Activated T-helper 9 cell treated with anti-CD3 and anti-CD28 coated beads, Interleukin-2, amount 50 U/mL, for 16 hours (primary cell): ENCODE measurements around the gene GIT2.
"Not testable (repeated sequence)": the region's sequence is repeated elsewhere in the genome, so short reads cannot be mapped to it uniquely, and the experiment has no call there.

Experiments used
- DNase-seq: peaks from one replicate; pipeline ENCODE4 v3.0.0-alpha.2; 2020; ENCODE audit warnings: low read depth

The GIT2 gene

DNA sequence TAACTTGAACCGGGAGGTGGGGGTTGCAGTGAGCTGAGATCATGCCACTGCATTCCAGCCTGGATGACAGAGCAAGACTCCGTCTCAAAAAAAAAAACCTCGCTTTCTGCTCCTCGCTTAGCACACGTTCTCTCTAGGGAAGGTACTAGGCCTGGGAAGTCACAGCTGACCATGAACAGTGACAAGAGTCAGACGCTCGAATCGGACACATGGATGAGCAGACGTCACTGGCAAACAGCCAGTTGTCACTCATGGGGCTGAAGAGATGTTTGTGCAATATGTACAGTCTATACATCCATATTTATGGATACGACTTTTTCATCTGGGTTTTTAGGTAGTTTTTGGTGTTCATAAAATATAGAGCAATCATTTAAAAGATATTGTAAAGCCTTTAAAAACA is 76.7 kb downstream of the GIT2 start:
- no peak for DNase-seq

DNA sequence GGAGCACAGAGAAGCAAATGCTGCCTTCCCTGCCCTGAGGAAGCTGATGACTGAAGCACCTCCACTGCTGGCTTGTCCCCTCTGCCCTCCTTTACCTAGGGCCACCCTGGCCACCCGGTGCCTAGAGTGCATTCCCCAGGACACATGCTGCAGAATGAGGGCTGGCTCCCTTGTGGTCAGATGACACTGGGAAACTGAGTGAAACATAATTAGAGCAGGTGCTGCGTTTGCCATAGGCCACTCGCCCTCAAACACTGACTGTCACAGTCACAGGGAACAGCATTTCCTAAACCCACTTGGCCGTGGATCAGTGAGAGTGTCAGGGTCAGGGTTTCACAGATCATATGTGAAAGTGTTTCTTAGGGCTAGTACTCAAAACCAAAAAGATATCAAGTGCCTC is 80.1 kb downstream of the GIT2 start:
- no peak for DNase-seq

DNA sequence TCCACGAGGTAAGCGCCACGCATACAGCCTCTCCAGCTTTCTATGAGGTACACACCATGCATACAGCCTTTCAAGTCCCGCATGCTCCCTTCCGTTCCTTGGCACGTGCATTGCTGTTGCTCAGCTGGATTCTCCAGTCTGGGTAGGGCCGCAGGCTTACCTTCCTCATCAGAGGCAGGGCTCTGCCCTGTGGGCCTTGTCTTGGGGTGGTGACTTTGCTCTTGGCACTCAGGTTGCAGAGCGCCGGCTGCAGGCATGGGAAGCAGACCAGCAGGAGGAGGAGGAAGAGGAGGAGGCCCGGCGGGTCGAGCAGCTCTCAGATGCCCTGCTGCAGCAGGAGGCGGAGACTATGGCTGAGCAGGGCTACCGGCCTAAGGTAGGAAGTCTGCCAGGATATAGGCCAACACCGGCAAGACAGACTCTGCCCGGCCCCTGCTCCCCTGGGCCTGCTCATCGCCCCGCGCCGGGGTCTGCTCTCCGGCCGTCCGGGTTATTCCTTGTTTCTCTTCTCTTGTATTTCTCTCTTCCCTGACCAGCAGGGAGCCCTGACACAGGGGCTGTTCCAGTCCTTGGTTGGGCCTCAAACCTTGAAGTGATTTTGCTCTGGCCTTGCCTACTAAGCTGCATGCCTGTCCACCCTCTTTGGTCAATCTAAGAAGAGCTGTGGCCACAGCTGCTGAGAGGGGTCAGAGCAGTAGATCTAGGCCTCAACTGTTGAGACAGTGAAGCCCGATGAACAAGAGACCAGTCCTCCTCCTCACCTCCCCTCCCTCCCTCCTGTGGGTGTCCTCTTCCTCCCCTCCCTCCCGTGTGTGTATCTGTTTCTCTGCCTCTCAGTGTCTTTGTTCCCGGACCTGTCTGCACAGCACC is 80.8 kb downstream of the GIT2 start:
- DNase-seq: no peak

DNA sequence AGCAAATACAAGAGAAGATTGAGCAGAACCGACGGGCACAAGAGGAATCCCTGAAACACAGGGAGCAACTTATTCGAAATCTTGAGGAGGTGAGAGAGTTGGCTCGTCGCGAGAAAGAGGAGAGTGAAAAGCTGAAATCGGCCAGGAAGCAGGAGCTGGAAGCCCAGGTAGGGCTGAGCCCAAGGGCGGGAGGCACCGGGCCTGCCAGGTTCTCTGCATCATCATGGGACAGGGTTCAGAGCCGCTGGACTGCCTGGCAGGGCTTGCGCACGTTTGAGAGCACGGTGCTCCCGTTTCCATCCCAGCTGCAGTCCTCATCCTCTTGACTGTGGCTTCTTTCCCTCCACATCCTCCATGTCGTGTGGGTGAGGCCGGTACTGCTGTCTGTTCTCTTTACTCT is 81.7 kb downstream of the GIT2 start:
- DNase-seq: no peak

DNA sequence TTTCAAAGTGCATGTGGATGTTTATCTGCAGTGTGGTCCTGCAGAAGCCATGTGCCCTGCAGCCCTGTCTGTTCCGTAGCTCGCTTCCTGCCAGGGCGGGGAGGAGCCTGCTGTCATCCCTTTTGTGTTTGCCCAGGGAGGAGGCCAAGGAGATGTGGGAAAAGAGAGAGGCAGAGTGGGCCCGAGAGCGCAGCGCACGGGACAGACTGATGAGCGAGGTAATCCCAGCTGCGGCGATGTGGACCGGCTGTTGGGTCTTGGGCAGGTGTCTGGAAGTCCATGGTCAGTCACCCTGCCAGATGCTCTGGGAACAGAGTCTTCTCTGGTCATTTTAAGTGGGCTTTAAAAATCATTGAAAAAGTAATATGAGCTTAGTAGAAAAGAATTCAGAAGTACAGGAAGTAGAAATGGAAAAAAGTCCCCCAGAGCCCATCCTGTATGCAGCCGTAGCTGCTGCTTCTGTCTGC is 83.3 kb downstream of the GIT2 start:
- DNase-seq: no peak

DNA sequence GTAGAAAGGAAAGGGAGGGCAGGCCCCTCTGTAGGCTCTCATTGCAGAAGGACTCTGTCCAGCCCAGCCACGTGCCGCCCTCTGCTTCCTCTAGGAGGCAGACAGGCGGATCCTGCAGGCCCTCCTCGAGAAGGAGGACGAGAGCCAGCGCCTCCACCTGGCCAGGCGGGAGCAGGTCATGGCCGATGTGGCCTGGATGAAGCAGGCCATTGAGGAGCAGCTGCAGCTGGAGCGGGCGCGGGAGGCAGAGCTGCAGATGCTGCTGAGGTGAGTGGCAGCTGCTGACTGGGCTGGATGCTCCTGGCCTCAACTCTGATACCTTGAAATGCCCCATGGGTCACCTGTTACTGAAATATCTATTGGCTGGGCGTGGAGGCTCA is 85.2 kb downstream of the GIT2 start:
- DNase-seq: no peak

DNA sequence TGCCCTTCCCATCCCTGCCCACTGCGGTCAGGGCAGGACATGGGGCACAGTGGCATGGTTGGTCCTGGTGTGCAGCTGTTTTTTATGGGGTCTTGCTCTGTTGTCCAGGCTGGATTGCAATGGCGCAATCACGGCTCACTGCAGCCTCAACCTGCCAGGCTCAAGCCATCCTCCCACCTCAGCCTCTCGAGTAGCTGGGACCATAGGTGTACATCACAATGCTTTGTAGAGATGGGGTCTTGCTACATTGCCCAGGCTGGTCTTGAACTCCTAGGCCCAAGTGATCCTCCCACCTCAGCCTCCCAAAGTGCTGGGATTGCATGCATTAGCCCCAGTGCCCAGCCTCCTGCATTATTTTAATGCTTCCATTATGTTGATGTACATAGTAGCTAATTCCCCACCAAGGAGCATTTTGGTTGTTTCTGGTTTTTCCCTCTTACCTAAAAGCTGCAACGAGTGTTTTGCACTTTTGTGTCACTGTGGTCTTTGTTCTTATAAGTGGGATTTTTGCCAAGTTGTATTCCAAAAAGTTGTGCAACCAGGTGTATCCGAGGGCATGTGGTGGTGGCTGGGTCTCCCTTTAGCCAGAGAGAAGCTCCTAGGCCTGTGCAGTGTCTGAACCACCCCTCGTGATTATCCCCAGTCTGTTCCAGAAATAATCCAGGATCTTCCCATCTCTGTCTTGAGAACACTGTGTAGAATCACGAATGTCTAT is 85.8 kb downstream of the GIT2 start:
- no peak for DNase-seq

DNA sequence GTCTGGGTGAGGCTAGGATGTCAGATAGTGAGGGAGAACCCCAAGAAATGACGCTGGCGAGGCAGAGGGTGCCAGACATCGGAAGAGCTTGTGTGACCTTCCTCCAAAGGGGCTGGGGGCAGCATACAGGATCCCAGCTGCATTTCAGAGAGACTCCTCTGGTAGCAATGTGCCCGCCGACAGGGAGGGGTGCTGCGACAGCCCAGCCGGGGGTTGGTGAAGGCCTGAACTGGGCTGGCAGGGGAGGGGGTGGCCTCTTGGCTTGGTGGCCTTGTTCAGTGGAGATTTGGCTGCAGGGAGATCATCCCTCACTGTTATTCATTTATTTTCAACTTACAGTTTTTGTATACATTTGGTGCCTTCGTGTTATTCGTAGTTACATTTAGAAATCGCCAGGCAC is 90.9 kb downstream of the GIT2 start:
- no peak for DNase-seq

DNA sequence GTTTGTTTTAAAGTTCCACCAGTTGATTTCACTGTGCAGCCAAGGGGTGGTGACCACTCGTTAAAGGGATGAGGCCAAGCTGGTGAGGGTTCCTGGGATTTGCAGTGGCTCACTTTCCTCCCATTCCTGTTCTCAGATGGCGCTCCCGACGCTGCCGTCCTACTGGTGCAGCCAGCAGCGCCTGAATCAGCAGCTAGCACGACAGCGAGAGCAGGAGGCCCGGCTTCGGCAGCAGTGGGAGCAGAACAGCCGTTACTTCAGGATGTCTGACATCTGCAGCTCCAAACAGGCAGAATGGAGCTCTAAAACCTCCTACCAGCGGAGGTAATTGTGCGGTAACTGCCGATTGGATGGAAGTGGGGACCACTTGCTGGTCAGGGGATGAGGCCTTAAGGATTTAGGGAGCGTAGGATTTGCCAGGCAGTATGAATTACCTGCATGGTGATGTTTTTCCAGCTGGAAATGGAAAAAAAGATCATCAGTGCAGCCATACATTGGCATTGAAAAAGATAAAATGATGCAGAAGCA is 93.2 kb downstream of the GIT2 start:
- no peak for DNase-seq

DNA sequence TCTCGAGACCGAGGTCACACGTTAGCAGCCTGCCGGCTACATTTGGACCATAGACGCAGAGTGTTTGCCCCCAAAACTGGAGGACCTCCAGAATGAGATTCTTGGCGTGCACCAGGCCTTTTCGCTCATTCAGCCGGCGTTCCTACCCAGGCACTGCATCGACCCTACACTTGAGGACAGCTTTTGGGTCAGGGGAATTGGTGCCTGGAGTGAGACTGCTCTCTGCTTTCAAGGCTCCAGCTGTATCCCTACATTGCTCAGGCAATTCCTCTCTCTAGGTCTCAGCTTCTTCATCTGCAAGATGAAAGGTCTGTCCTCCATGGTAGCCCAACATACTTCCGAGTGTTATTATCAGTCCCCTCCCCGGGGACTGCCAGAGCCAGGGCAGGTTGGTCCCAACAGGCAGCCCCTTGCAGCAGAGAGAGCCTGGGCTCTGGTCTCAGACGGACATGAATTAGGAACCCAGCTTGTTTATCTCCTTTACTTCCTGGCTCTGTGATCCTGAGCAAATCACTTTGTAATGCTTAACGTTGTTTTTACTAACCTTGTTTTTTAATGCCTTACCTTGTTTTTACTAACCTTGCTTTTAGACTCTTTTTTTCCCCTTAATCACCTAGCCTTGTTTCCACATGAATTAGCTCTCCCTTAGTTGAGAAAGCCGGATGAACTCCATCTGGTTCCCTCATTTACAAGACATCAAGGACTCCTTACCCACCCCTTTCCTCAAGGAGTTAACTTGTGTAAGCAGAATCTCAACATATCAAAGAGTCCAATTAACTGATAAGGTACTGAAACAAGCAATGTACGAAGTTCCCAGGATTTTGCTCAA is 95.2 kb downstream of the GIT2 start:
- no peak for DNase-seq

DNA sequence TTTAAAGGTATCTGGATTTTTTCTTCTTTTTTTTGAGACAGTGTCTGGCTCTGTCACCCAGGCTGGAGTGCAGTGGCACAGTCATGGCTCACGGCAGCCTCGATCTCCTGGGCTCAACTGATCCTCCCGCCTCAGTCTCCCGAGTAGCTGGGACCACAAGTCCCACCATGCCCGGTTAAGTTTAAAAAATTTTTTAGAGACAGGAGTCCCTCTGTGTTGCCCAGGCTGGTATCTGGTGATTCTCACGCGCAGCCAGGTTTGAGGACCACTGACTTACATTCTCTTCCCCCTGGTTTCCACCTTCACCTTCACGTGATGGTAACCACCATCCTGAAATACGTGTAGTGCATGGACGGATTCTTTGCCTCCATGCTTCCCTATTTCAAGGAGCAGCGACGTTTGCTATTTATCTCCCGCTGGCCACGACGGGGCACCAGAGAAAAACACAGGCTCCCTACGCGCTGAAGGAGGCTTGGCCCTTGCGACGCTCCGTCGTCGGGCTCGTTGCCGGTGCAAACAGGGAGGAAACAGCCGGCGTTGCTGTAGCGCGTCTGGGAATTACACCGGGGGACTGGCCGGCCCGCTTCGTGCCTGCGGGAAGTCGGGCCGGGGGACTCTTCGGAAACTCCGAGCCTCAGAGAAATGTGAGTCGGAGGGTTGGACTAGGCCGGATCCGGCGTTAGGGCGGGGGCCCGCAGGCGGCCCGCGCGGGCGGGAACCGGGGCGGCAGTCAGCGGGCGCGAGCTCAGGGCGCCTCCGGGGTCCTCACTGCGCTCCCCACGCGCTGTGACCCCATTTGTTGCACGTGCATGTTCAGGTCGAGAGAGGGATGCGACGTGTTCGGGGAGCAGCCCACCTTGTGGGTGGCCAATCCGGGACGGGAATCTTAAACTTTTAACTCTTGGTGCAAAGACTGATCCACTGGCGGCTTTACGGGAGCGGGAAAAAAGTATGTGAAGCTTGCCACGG is 96.1 kb downstream of the GIT2 start, which contains the start of gene TCHP:
TSS of gene TCHP (plus strand) at position 492 of the 969 bp plus-strand sequence. CDS start 2,753 bp downstream, outside the sequence.
- peak; percentile 58 for DNase-seq

DNA sequence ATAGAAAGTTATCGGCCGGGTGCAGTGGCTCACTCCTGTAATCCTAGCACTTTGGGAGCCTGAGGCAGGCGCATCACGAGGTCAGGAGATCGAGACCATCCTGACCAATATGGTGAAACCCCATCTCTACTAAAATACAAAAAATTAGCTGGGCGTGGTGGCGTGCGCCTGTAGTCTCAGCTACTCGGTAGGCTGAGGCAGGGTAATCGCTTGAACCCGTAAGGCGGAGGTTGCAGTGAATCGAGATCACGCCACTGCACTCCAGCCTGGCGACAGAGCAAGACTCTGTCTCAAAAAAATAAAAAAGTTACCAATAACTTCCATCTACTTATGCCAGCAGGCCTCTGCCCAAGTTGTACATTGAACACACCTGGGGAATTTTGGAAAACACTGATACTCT is 96.8 kb downstream of the GIT2 start:
- not testable (repeated sequence) for DNase-seq

DNA sequence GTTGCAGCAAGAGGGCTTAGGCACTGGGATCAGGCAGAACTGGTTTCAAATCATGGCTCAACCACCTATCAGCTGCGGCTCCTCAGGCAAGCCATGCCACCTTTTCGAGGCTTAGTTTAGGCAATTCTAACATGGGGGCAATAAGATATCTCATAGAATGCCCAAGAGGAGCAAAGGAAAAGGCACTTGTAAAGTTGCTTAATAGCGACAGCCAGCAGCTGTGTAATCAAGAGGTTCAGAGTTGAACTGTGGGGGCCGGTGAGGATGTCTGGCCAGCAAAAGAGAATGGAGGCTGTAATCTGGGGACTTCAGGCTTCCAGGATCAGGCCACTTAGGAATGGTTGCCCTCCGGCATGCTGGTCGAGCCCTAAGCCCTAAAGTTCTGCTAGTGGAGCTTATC is 99.1 kb downstream of the GIT2 start:
- DNase-seq: no peak

DNA sequence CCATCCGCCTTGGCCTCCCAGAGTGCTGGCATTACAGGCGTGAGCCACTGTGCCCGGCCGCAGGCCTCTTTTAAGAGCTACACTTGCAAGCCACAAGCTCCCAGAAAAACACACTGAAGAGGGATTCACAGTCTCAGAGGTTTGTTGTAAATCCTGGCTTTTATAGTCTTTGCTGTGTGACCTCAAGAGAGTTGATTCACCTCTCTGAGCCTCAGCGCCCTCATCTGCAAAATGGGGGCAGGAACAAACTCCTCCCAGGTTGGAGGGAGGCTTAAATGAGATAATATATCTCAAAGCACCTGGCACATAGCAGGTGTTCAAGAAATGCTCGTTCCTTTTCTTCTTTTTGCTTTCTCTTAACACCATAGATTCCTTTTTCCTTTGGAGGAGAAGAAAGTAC is 100.0 kb downstream of the GIT2 start:
- DNase-seq: no peak

DNA sequence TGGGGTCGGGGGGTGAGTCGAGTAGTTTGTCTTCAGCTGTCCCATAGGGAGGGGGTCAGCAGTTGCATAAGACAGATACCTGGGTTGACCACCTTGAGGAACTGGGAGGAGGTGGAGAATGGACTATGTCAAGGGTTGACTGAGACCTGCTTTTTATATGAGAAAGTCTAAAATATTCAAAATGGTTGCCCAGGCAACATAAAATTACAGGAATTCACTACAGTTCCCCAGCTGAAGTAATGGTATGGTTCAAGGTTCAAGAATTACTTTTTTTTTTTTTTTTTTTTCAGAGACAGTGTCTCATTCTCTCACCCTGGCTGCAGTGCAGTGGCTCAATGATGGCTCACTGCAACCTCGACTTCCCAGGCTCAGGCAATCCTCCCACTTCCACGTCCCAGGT is 101.2 kb downstream of the GIT2 start:
- DNase-seq: no peak

DNA sequence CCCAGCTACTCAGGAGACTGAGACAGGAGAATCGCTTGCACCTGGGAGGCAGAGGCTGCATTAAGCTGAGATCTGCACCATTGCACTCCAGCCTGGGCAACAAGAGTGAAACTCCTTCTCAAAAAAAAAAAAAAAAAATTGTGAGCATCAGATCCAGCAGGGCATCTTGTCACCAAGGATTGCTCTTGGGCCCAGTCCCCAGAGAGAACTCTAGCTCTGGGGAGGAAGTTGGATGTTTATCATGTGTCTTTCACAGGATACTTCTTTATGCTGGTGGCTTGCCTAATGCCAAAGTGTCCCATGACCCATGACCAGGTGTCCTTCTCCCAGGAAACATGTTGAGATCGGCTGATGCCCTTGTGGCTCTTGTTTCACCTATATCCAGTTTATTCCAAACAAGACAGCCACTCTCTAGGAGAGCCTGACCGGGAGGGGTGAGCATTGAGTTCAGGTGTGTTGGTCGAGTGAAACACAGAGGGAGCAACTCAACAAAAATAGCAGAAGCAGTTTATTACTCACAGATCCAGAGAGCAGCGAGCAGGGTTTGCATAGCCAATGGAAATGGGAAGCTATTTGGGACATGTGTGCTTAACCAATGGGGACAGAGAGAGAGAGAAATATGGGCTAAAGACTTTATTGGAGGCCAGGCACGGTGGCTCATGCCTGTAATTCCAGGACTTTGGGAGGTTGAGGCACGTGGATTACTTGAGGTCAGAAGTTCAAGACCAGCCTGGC is 102.7 kb downstream of the GIT2 start:
- DNase-seq: no peak

DNA sequence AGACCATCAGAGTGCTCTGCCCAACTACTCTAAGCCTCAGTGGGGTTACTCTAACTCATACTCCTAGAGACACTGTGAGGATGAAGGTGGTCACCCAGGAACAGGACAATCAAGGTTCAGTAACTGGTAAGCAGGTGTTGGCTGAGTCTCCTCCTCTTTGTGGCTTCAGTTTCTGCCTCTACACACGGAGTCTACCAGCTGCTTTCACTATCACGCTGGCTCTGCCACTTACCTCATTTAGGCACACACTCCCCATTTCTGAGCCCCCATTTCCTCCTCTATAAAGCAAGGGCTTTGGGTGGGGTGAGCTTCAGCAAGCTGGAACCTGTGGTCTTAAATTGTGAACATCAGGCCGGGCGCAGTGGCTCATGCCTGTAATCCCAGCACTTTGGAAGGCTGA is 103.4 kb downstream of the GIT2 start:
- no peak for DNase-seq

DNA sequence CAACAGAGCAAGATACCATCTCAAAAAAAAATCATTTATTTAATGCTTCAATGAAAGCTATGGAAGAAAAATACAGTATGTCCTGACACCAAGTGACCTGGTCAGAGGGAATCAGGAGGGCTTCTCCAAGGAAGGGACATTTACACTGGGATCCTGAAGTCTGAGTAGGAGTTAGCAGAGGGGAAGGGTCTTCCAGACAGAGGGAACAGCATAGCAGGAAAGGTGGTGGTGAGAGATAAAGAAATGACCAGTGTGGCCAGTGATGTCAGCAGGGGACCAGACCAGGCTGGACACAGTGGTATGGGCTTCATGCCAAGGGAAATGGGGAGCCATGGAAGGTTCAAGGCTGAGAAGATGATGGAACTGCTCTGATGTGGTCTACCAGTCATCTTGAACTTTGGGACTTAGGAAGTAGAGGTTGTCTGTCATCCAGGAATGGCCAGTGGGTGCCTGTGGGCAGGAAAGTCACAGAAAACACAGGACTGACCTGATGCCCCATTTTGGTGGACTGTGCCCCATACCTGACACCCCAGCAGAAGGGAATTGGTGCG is 103.9 kb downstream of the GIT2 start:
- DNase-seq: no peak

DNA sequence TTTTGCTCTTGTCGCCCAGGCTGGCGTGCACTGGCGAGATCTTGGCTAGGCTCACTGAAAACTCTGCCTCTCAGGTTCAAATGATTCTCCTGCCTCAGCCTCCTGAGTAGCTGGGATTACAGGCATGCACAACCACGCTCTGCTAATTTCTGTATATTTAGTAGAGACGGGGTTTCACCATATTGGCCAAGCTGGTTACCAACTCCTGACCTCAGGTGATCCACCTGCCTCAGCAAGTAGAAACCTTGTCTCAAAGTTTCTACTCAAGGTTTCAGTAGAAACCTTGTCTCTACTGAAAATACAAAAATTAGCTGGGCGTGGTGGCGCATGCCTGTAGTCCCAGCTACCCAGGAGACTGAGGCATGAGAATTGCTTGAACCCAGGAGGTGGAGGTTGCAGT is 104.4 kb downstream of the GIT2 start:
- not testable (repeated sequence) for DNase-seq

DNA sequence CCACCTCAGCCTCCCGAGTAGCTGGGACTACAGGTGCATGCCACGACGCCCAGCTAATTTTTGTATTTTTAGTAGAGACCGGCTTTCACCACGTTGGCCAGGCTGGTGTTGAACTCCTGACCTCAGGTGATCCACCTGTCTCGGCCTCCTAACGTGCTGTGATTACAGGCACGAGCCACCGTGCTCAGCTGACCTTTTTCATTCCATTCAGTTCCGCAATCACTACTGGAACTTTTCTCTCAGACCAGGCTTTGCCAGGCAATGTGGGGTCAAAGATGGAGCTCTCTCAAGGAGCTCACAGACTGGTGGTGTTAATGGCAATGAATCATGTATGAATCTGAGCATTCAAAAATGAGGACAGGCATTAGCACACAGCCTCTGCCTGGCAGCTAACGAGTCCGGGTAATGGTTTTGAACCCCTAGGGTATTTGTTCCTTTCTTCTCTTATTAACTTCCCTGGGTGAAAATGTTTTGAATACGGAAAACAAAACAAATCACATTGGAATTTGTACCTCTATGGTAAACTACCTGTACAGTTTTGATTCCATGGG is 105.5 kb downstream of the GIT2 start:
- DNase-seq: no peak
